Caco-2 (cell line): ENCODE measurements around the gene CCDC170. TPM values are rescaled to one million over a fixed set of nuclear protein-coding genes. Genes with fewer than 3 reads are reported as not detected.

Experiments
- BruUV-seq: library from RNA; stranded (reverse); fragments of 400-500 nt; replicated peaks from 2 replicates; lab custom pipeline; 2021; lab: Mats Ljungman, UMichigan
- CTCF ChIA-PET: fragments of 300-600 bp; sonication (Branson Sonifier 250); formaldehyde crosslinking; loops from one replicate; lab custom pipeline; 2022; ENCODE audit warnings: antibody characterized with exemption; lab: Charles Lee
- POLR2A ChIA-PET: fragments of 300-600 bp; sonication (Branson Sonifier 250); formaldehyde crosslinking; loops from one replicate; lab custom pipeline; 2022; ENCODE audit warnings: antibody characterized with exemption; lab: Charles Lee
- DNase-seq, 2 experiments: peaks; one replicate each; pipeline versions ENCODE4 v3.0.0 to v3.0.0-alpha.2; 2020 to 2022
- H3K27me3 ChIP-seq: replicated peaks from 2 replicates; pipeline ENCODE4 v1.6.0; 2011; ENCODE audit warnings: low read length; ENCODE audit not compliant: control insufficient read depth, insufficient read depth
- H3K36me3 ChIP-seq: 2 replicates; pipeline ENCODE4 v1.5.1; 2011; ENCODE audit warnings: low read length; ENCODE audit not compliant: control insufficient read depth, insufficient read depth
- H3K4me1 ChIP-seq: fragments of 250-450 bp; sonication (Bioruptor Pico); 2 replicates; pipeline ENCODE4 v1.5.1; 2020; ENCODE audit warnings: mild to moderate bottlenecking
- H3K4me3 ChIP-seq: 2 replicates; pipeline ENCODE4 v1.5.1; 2011; ENCODE audit warnings: low read depth, mild to moderate bottlenecking, control low read depth, low read length
- H3K9me3 ChIP-seq: fragments of 250-450 bp; sonication (Bioruptor Pico); 2 replicates; pipeline ENCODE4 v1.5.1; 2020; ENCODE audit warnings: mild to moderate bottlenecking, moderate library complexity
- H3K27ac Mint-ChIP-seq: one replicate; pipeline ENCODE4 v1.8.0; 2022; ENCODE audit warnings: mixed read lengths; ENCODE audit not compliant: unreplicated experiment
- H3K27me3 Mint-ChIP-seq: one replicate; pipeline ENCODE4 v1.8.0; 2022; ENCODE audit warnings: mixed read lengths; ENCODE audit not compliant: insufficient read depth, unreplicated experiment
- H3K36me3 Mint-ChIP-seq: one replicate; pipeline ENCODE4 v1.8.0; 2022; ENCODE audit warnings: mild to moderate bottlenecking, mixed read lengths; ENCODE audit not compliant: insufficient read depth, unreplicated experiment
- H3K4me1 Mint-ChIP-seq: one replicate; pipeline ENCODE4 v1.8.0; 2022; ENCODE audit warnings: low read depth, mixed read lengths; ENCODE audit not compliant: unreplicated experiment
- H3K4me3 Mint-ChIP-seq: one replicate; pipeline ENCODE4 v1.8.0; 2022; ENCODE audit warnings: mild to moderate bottlenecking, moderate library complexity, mixed read lengths; ENCODE audit not compliant: unreplicated experiment
- H3K9me3 Mint-ChIP-seq: one replicate; pipeline ENCODE4 v1.8.0; 2022; ENCODE audit warnings: mixed read lengths; ENCODE audit not compliant: unreplicated experiment
- intact Hi-C: fragments of 100-400 bp; cut with micrococcal nuclease; formaldehyde crosslinking; loops from one replicate; pipeline ENCODE4 v1.10.0; 2022; ENCODE audit not compliant: unreplicated experiment
- total RNA-seq: library from RNA; stranded (reverse); gene quantifications from 2 replicates; pipeline ENCODE4 v1.2.3, GENCODE V29; 2022
- TF ChIP-seq, protein P1 (sequence below), 2 experiments: fragments of 200-600 bp in 1 of 2; IDR thresholded peaks; 1 replicate in 1 of 2; 2 replicates in 1 of 2; pipeline versions ENCODE4 v1.5.1 to v1.8.0; 2011 to 2022; ENCODE audit warnings: antibody characterized with exemption in 1 of 2, control low read depth in 1 of 2, inconsistent platforms in 1 of 2, low read depth in 1 of 2, low read length in 1 of 2, mild to moderate bottlenecking in 1 of 2, moderate library complexity in 1 of 2; ENCODE audit not compliant: insufficient read depth in 1 of 2, severe bottlenecking in 1 of 2, unreplicated experiment in 1 of 2

Gene CCDC170
- total RNA-seq, 1 experiment from 2014 or later = 6.8 TPM

DNA sequence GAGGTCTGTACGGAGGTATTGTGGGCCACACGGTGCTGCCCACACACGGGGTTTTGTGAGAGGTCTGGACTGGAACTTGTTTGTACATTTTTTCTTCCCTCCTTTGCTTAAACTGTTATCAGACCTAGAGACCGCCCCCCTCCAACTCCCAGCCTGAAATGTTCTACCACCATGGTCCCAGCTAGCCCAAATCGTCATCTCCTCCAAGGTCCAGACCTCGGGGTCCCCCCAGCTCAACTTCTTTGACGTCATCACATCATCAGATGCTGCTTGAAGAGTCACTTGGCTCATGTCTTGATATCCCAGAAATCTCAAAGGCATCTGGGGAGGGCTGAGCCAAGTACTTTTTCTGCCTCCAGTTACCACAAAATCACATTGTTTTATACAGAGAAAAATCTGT lies 2.8 kb upstream of the CCDC170 start:
- H3K27me3 Mint-ChIP-seq = no peaks in the 10 kb centered on the region

DNA sequence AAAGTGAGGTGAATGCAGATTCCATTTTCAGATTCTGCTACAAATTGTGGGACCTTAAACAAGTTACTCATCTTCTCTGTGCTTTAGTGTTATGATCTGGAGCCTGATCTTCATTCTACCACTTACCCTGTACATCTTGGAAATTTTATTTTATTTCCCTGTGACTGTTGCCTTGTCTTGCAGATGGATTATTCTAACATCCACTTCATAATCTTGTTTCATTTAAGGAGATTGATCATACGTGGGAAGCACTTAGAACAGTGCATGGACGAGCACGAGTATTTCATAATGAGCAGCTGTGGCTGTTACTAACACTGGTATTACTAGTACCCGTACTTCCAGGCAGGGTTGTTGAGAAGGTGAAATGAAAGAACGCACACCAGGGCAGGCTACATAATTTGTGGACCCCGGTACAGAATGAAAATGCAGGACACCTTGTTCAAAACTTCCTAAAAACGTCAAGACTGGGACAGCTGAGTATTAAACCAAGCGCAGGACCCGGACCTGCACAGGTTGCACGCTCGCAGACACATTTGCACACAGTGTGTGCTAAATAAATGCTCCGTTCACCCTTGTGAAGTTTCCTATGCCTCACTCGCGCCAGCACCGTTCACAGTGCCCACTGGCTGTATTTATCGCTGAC lies 535 bp upstream of the CCDC170 start:
- TF ChIP-seq, protein P1, sequence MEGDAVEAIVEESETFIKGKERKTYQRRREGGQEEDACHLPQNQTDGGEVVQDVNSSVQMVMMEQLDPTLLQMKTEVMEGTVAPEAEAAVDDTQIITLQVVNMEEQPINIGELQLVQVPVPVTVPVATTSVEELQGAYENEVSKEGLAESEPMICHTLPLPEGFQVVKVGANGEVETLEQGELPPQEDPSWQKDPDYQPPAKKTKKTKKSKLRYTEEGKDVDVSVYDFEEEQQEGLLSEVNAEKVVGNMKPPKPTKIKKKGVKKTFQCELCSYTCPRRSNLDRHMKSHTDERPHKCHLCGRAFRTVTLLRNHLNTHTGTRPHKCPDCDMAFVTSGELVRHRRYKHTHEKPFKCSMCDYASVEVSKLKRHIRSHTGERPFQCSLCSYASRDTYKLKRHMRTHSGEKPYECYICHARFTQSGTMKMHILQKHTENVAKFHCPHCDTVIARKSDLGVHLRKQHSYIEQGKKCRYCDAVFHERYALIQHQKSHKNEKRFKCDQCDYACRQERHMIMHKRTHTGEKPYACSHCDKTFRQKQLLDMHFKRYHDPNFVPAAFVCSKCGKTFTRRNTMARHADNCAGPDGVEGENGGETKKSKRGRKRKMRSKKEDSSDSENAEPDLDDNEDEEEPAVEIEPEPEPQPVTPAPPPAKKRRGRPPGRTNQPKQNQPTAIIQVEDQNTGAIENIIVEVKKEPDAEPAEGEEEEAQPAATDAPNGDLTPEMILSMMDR (IDR thresholded peaks at IDR 0.05; ENCODE audit: insufficient read depth in 1 of 2, low read depth in 1 of 2, low read length in 1 of 2, severe bottlenecking in 1 of 2, unreplicated experiment in 1 of 2) = no peak
- H3K4me1 ChIP-seq = peaks cover 6% of the 10 kb centered on the region; the same call in 1 of the 2 replicates
- no peaks in the 10 kb centered on the region for H3K27me3 ChIP-seq
- Mint-ChIP-seq H3K4me3 (peak overlapping the region; percentile 88), H3K36me3 (no peaks in the 10 kb centered on the region), H3K27me3 (no peaks in the 10 kb centered on the region), H3K9me3 (no peaks in the 10 kb centered on the region), H3K4me1 (peaks cover 12% of the 10 kb centered on the region), H3K27ac (peak overlapping the region; percentile 34)
- BruUV-seq = no TSS peak
- no peaks in the 10 kb centered on the region for H3K36me3 ChIP-seq
- intact Hi-C loops = loop anchor here (5.0 kb wide), 1 partner anchor 41 kb away; the partner anchor contains the start of gene RMND1
- POLR2A ChIA-PET = no interaction called here
- CTCF ChIA-PET = interaction anchor here (1.4 kb wide), 1 partner anchor 41 kb away, joined by 3 read pairs; the partner anchor contains the start of gene RMND1
- no peaks in the 10 kb centered on the region for H3K9me3 ChIP-seq
- H3K4me3 ChIP-seq = peak overlapping the region; percentile 65
- no peak for DNase-seq

More for the DNA sequence above, 2.8 kb upstream of the CCDC170 start:
- Mint-ChIP-seq H3K4me1 (peaks cover 10% of the 10 kb centered on the region), H3K9me3 (no peaks in the 10 kb centered on the region), H3K4me3 (no peak overlapping the region), H3K27ac (no peak overlapping the region), H3K36me3 (no peaks in the 10 kb centered on the region)
- TF ChIP-seq, protein P1 (IDR thresholded peaks at IDR 0.05; ENCODE audit: insufficient read depth in 1 of 2, low read depth in 1 of 2, low read length in 1 of 2, severe bottlenecking in 1 of 2, unreplicated experiment in 1 of 2) = no peak
- H3K36me3 ChIP-seq = no peaks in the 10 kb centered on the region
- H3K9me3 ChIP-seq = no peaks in the 10 kb centered on the region
- DNase-seq = no peak
- H3K4me1 ChIP-seq = peaks cover 6% of the 10 kb centered on the region; the same call in 1 of the 2 replicates
- no TSS peak for BruUV-seq
- intact Hi-C loops = loop anchor here (5.0 kb wide), 1 partner anchor 39 kb away; the partner anchor contains the start of gene RMND1
- H3K27me3 ChIP-seq = no peaks in the 10 kb centered on the region
- H3K4me3 ChIP-seq = no peak overlapping the region
- ChIA-PET CTCF (no interaction called here), POLR2A (no interaction called here)

DNA sequence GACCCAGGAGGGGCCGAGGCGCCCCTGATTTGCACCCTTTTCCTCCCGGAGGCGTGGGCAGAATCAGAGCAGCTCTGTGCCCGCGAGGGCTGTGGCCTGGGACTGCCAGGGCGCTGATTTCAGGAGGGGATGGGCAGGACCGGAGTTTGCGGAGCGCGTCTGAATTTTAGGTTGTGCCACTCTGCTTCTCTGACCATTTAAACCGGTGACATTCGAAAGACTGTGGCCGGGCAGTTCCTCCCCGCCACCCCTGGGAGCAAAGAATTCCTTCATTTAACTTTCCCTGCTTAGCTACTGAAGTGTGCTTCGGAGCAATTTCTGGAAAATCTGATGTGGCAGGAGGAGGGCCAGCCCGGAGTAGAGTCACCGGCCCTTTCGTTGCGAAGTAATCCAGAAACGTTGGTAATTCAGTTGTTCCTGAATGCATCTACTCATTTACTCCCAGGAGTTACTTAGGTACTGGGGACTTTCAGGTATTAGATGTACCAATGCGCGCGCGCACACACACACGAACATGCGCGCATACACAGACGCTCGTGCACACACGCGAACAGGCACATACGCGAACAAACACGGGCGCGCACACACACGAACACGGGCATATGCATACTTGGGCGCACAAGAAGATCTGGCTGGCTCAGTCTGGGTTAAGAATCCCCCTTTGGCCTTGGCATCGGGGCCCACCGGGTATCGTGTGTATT lies 568 bp downstream of the CCDC170 start:
- CTCF ChIA-PET = no interaction called here
- DNase-seq = peak; percentile 69 to 70
- POLR2A ChIA-PET = no interaction called here

More for the DNA sequence above, 568 bp downstream of the CCDC170 start:
- TSS peak; percentile 82 for BruUV-seq
- intact Hi-C loops = loop anchor here (5.0 kb wide), 1 partner anchor 42 kb away; the partner anchor contains the start of gene RMND1
- TF ChIP-seq, protein P1 (IDR thresholded peaks at IDR 0.05; ENCODE audit: insufficient read depth in 1 of 2, low read depth in 1 of 2, low read length in 1 of 2, severe bottlenecking in 1 of 2, unreplicated experiment in 1 of 2) = no peak
- H3K9me3 ChIP-seq = no peaks in the 10 kb centered on the region
- H3K4me1 Mint-ChIP-seq = peaks cover 12% of the 10 kb centered on the region
- H3K4me3 ChIP-seq = peak overlapping the region; percentile 65
- peak overlapping the region; percentile 87 for H3K27ac Mint-ChIP-seq
- no peaks in the 10 kb centered on the region for H3K27me3 ChIP-seq
- no peaks in the 10 kb centered on the region for H3K36me3 ChIP-seq
- H3K9me3 Mint-ChIP-seq = no peaks in the 10 kb centered on the region
- H3K27me3 Mint-ChIP-seq = no peaks in the 10 kb centered on the region
- peaks cover 6% of the 10 kb centered on the region; the same call in 1 of the 2 replicates for H3K4me1 ChIP-seq
- H3K4me3 Mint-ChIP-seq = peak overlapping the region; percentile 88
- H3K36me3 Mint-ChIP-seq = no peaks in the 10 kb centered on the region
